Astrocyte (in vitro differentiated cells and primary cell): ENCODE measurements around the gene EXOC4. TPM values are rescaled to one million over a fixed set of nuclear protein-coding genes. Genes with fewer than 3 reads are reported as not detected.

Experiments
- DNase-seq: peaks from one replicate; pipeline ENCODE4 v3.0.0-alpha.2; 2010; ENCODE audit warnings: low read depth
- FAIRE-seq: peaks from 2 replicates; lab custom pipeline; 2011; peaks lifted over from hg19 to GRCh38; lab: Jason Lieb, UNC
- H2AFZ ChIP-seq: 2 replicates; pipeline ENCODE4 v1.6.0; 2012; ENCODE audit warnings: low read depth, low read length, inconsistent platforms
- H3K27ac ChIP-seq: 2 replicates; pipeline ENCODE4 v1.5.1; 2011; ENCODE audit warnings: low read depth, low read length, inconsistent platforms
- H3K27me3 ChIP-seq: 2 replicates; pipeline ENCODE4 v1.6.0; 2011; ENCODE audit warnings: low read length, inconsistent platforms; ENCODE audit not compliant: insufficient read depth
- H3K36me3 ChIP-seq: 2 replicates; pipeline ENCODE4 v1.5.1; 2011; ENCODE audit warnings: low read length, inconsistent platforms; ENCODE audit not compliant: insufficient read depth
- H3K4me1 ChIP-seq: 2 replicates; pipeline ENCODE4 v1.5.1; 2011; ENCODE audit warnings: low read length, inconsistent platforms; ENCODE audit not compliant: insufficient read depth
- H3K4me2 ChIP-seq: 2 replicates; pipeline ENCODE4 v1.6.0; 2012; ENCODE audit warnings: low read length, inconsistent platforms
- H3K4me3 ChIP-seq: 2 replicates; pipeline ENCODE4 v1.5.1; 2011; ENCODE audit warnings: low read depth, mild to moderate bottlenecking, low read length, inconsistent platforms; ENCODE audit not compliant: insufficient read depth
- H3K79me2 ChIP-seq: 2 replicates; pipeline ENCODE4 v1.6.0; 2012; ENCODE audit warnings: mild to moderate bottlenecking, low read length, inconsistent platforms; ENCODE audit not compliant: insufficient read depth
- H3K9ac ChIP-seq: 2 replicates; pipeline ENCODE4 v1.6.0; 2012; ENCODE audit warnings: mild to moderate bottlenecking, low read length, inconsistent platforms
- H3K9me3 ChIP-seq: 2 replicates; pipeline ENCODE4 v1.5.1; 2012; ENCODE audit warnings: low read depth, mild to moderate bottlenecking, low read length, inconsistent platforms; ENCODE audit not compliant: insufficient read depth
- H4K20me1 ChIP-seq: 2 replicates; pipeline ENCODE4 v1.6.0; 2012; ENCODE audit warnings: low read length, inconsistent platforms; ENCODE audit not compliant: insufficient read depth
- H3K27ac Mint-ChIP-seq: one replicate; pipeline ENCODE4 v1.8.0; 2021; ENCODE audit warnings: mild to moderate bottlenecking, mixed read lengths; ENCODE audit not compliant: unreplicated experiment
- H3K27me3 Mint-ChIP-seq: one replicate; pipeline ENCODE4 v1.8.0; 2021; ENCODE audit warnings: low read depth, mixed read lengths; ENCODE audit not compliant: unreplicated experiment
- H3K36me3 Mint-ChIP-seq: one replicate; pipeline ENCODE4 v1.8.0; 2021; ENCODE audit warnings: low read depth, mixed read lengths; ENCODE audit not compliant: unreplicated experiment
- H3K4me1 Mint-ChIP-seq: one replicate; pipeline ENCODE4 v1.8.0; 2021; ENCODE audit warnings: low read depth, mixed read lengths; ENCODE audit not compliant: unreplicated experiment
- H3K4me3 Mint-ChIP-seq: one replicate; pipeline ENCODE4 v1.8.0; 2021; ENCODE audit warnings: mild to moderate bottlenecking, moderate library complexity, mixed read lengths; ENCODE audit not compliant: unreplicated experiment
- H3K9me3 Mint-ChIP-seq: one replicate; pipeline ENCODE4 v1.8.0; 2021; ENCODE audit warnings: mild to moderate bottlenecking, mixed read lengths; ENCODE audit not compliant: unreplicated experiment
- EZH2 ChIP-seq: IDR thresholded peaks from 2 replicates; pipeline ENCODE4 v1.6.1; 2012; ENCODE audit warnings: mild to moderate bottlenecking, low read length, inconsistent platforms; ENCODE audit not compliant: insufficient read depth
- total RNA-seq: library from RNA; stranded (reverse); gene quantifications from 2 replicates; pipeline ENCODE4 v1.2.1, GENCODE V29; 2021
- TF ChIP-seq, protein P1 (sequence below): IDR thresholded peaks from 2 replicates; pipeline ENCODE4 v1.5.1; 2011; ENCODE audit warnings: low read depth, mild to moderate bottlenecking, inconsistent platforms, low read length, moderate library complexity; ENCODE audit not compliant: insufficient read depth

Gene EXOC4
- total RNA-seq, 1 donor from 2014 or later: 57.5 TPM

- Mint-ChIP-seq H3K27ac (no peak overlapping the region), H3K4me3 (no peak overlapping the region), H3K9me3 (no peaks in the 10 kb centered on the region), H3K27me3 (no peaks in the 10 kb centered on the region), H3K36me3 (peaks cover 2% of the 10 kb centered on the region), H3K4me1 (peaks cover 5% of the 10 kb centered on the region)
- Histone ChIP-seq H3K27ac (no peak overlapping the region), H3K4me1 (peaks cover 5% of the 10 kb centered on the region), H3K9ac (no peak overlapping the region), H3K27me3 (no peaks in the 10 kb centered on the region), H3K4me2 (no peak overlapping the region), H3K9me3 (no peaks in the 10 kb centered on the region), H4K20me1 (peaks cover 5% of the 10 kb centered on the region), H3K79me2 (no peaks in the 10 kb centered on the region), H3K4me3 (no peak overlapping the region), H3K36me3 (no peaks in the 10 kb centered on the region), H2AFZ (no peak overlapping the region)
- TF ChIP-seq EZH2: no peak
- TF ChIP-seq, protein P1, sequence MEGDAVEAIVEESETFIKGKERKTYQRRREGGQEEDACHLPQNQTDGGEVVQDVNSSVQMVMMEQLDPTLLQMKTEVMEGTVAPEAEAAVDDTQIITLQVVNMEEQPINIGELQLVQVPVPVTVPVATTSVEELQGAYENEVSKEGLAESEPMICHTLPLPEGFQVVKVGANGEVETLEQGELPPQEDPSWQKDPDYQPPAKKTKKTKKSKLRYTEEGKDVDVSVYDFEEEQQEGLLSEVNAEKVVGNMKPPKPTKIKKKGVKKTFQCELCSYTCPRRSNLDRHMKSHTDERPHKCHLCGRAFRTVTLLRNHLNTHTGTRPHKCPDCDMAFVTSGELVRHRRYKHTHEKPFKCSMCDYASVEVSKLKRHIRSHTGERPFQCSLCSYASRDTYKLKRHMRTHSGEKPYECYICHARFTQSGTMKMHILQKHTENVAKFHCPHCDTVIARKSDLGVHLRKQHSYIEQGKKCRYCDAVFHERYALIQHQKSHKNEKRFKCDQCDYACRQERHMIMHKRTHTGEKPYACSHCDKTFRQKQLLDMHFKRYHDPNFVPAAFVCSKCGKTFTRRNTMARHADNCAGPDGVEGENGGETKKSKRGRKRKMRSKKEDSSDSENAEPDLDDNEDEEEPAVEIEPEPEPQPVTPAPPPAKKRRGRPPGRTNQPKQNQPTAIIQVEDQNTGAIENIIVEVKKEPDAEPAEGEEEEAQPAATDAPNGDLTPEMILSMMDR: no peak
- no peak for FAIRE-seq
- no peak for DNase-seq
Observed at GRCh38 chr7:133696056-133696455, 443.2 kb downstream of the EXOC4 start.

- Mint-ChIP-seq H3K36me3 (no peaks in the 10 kb centered on the region), H3K9me3 (no peaks in the 10 kb centered on the region), H3K4me3 (no peak overlapping the region), H3K27ac (no peak overlapping the region), H3K4me1 (peaks cover 5% of the 10 kb centered on the region), H3K27me3 (no peaks in the 10 kb centered on the region)
- Histone ChIP-seq H3K4me3 (no peak overlapping the region), H2AFZ (no peak overlapping the region), H3K4me2 (no peak overlapping the region), H3K9me3 (no peaks in the 10 kb centered on the region), H4K20me1 (peaks cover 5% of the 10 kb centered on the region), H3K79me2 (no peaks in the 10 kb centered on the region), H3K36me3 (no peaks in the 10 kb centered on the region), H3K9ac (no peak overlapping the region), H3K27ac (no peak overlapping the region), H3K4me1 (peaks cover 5% of the 10 kb centered on the region), H3K27me3 (no peaks in the 10 kb centered on the region)
- FAIRE-seq (no peak), DNase-seq (no peak)
- TF ChIP-seq, protein P1: no peak
- TF ChIP-seq EZH2: no peak
Observed at GRCh38 chr7:133697585-133697984, 444.7 kb downstream of the EXOC4 start.

DNA sequence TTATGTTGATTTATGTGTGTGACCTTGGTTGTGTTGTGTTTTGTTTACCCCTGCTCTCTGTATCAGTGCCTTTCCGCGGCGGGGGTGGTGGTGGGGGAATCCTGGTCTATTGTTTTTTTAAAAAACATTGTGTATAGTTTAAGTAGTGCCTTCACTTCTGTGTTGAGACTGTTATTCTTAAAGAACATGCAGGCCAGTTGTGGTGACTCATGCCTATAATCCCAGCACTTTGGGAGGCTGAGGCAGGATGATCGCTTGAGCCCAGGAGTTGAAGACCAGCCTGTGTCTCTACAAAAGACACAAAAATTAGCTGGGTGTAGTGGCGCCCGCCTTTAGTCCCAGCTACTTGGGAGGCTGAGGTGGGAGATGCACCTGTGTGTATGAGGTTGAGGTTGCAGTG, 445.2 kb downstream of the EXOC4 start:
- H3K36me3 ChIP-seq: no peaks in the 10 kb centered on the region
- H4K20me1 ChIP-seq: peaks cover 5% of the 10 kb centered on the region
- Mint-ChIP-seq H3K4me3 (no peak overlapping the region), H3K27ac (peak overlapping the region; percentile 64), H3K27me3 (no peaks in the 10 kb centered on the region), H3K4me1 (peaks cover 10% of the 10 kb centered on the region), H3K9me3 (no peaks in the 10 kb centered on the region), H3K36me3 (no peaks in the 10 kb centered on the region)
- no peak overlapping the region for H3K4me2 ChIP-seq
- no peaks in the 10 kb centered on the region for H3K9me3 ChIP-seq
- no peak overlapping the region for H3K4me3 ChIP-seq
- no peak for FAIRE-seq
- no peaks in the 10 kb centered on the region for H3K79me2 ChIP-seq
- no peak overlapping the region for H2AFZ ChIP-seq
- DNase-seq: no peak
- H3K27ac ChIP-seq: no peak overlapping the region
- peaks cover 9% of the 10 kb centered on the region for H3K4me1 ChIP-seq
- no peaks in the 10 kb centered on the region for H3K27me3 ChIP-seq
- TF ChIP-seq, protein P1: no peak
- no peak overlapping the region for H3K9ac ChIP-seq
